RPMI8226 (cell line): ENCODE results near the gene SLC3A2.
"Not testable (repeated sequence)": the region's sequence is repeated elsewhere in the genome, so short reads cannot be mapped to it uniquely, and the experiment has no call there.

ENCODE experiments used
- DNase-seq: peaks from one replicate; pipeline ENCODE4 v3.0.0-alpha.2; 2015

Gene SLC3A2

DNA sequence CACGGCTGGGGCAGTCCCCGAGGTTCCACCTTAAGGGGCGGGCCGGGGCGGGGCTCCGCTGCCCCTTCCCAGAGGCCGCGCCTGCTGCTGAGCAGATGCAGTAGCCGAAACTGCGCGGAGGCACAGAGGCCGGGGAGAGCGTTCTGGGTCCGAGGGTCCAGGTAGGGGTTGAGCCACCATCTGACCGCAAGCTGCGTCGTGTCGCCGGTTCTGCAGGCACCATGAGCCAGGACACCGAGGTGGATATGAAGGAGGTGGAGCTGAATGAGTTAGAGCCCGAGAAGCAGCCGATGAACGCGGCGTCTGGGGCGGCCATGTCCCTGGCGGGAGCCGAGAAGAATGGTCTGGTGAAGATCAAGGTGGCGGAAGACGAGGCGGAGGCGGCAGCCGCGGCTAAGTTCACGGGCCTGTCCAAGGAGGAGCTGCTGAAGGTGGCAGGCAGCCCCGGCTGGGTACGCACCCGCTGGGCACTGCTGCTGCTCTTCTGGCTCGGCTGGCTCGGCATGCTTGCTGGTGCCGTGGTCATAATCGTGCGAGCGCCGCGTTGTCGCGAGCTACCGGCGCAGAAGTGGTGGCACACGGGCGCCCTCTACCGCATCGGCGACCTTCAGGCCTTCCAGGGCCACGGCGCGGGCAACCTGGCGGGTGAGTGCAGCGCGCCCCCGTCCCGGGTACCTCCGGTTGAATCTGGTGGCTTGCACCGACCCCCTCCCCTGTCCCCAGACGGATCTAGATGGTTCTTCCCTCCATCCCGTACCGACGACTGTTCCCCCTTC, at the start of gene SLC3A2:
TSS of gene SLC3A2 (plus strand) at position 94 of the 776 bp plus-strand sequence. CDS start at position 222, 128 bp downstream.
- DNase-seq: peak; percentile 95

DNA sequence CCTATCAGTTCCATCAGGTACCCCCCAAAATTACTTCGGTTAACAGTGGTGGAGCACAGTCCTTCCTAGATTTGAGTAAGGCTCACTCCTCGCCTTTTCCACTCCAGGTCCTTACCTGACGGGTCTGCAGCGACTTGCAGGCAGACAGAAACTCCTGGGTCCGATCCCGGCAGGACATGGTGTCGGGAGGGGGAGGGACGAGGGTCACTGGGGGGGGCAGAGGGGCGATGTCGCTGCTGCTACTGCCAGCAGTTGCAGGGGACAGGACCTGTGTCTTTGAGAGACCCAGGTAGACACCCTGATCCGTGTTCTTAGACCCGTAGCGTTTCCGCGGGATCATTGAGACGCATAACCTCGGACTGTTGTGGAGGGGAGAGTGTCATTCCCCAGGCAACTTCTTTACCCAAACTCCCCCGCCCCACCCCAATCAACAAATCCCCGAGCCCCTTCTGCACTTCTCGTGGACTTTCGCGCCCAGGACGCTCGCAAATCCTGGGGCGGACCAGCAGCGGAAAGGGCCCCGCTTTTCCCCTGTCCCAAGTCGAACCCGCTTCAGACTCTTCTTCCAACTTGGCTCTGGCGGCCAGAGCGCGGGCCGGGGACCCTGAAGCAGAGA, 49.7 kb upstream of the SLC3A2 start:
- no peak for DNase-seq

DNA sequence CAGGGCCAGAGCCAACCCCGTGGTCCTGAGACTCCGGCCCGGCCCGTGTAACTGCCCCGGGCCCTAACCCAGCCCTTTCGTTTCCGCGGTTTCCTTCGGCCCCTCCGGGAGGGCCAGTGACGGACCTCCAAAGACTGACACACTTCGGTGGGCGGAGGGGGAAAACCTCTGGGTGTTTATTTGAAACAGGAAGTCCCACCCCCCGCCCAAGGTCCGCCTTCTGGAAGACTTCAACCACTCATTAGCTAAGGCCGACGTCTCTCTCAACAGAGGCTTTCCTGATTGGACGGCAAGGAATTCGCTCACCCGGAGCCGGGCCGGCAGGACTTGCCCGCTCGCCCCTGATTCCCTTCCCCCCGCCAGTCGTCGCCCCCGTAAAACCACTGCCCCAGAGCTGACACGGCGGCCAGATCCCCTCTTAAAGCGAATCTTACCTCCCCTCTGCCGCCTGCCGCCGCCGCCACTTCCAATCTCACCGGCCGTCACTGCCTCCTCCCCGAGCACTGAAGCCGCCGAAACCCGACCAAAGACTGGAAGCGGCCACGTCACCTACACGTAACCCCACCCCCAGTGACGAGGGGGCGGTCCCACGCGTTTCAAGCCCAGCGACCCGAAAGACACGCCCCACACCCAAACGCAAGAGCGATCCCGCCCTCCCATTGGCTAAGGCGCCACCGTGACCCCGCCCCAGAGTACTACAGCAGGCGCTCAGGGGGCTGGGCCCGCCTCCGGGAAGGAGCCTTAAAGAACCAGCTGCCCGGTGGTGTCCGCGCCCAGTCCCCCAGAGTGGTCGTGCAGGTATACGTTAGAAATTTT, 49.0 kb upstream of the SLC3A2 start, which contains the start of gene STX5:
TSS of gene STX5 (minus strand) at position 532 of the 816 bp plus-strand sequence. CDS start 808 bp downstream, outside the sequence.
- peak; percentile 100 for DNase-seq

DNA sequence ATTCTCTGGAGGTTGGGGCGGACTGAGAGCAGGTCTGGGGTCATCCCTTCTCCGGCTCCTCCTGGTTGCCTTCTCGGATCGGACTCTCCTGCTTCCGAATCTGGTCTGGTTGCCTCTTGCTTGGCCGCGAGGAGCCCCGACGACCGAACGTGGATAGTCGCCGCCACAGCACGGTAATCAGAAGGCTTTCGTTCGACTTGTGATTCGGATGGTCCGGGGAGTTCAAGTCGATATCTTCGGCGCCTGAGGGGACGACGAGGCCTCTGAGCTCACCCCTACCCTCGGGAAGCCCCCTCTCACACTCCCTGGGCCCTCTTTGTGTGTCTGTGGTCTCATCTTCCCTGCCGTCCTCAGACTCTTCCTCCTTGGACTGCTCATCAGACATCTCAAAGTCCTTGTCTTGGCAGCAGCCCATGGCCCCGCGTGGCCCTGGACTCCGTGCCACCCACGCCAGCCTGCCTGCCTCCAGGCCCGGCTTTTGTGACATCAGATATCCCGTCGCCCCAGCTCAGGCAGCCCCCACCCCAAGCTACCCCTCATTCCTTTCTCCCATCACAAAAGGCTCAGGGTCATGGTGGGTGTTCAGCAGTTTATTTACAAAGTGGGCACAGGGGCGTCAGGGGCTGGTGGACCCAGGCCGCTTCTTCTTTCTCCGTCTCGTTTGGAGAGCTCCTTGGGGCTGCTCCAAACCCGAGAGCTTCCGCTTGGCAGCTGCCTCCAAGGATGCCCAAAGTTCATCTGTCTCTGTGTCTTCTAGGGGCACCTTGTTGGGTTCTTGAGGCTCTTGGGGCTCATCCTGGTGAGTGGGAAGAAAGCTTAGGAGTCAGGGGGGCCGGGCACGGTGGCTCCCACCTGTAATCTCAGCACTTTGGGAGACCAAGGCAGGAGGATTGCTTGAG, 48.1 kb upstream of the SLC3A2 start, which contains the start of gene TEX54:
TSS of gene TEX54 (minus strand) at position 506 of the 899 bp plus-strand sequence.
- peak; percentile 22 for DNase-seq

DNA sequence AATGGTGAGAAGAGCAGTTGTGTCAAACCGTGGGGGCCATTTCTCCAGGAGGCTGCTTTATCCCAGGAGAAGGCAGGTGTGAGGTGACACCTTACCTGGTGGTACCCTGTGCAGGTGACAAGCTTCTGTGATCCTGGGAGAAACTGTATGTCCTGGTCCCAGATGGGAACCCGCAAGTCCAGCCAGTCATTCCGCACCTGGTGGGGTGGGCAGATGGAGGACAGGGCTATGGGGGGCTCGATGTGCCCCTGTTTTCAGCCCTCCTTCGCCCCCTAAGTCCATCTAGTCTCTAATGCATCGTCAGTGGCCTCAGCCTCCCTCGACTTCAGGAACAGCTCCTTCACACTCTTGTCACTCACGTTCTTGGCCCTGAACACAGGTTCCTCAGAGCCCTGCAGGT, 45.4 kb upstream of the SLC3A2 start:
- DNase-seq: no peak

DNA sequence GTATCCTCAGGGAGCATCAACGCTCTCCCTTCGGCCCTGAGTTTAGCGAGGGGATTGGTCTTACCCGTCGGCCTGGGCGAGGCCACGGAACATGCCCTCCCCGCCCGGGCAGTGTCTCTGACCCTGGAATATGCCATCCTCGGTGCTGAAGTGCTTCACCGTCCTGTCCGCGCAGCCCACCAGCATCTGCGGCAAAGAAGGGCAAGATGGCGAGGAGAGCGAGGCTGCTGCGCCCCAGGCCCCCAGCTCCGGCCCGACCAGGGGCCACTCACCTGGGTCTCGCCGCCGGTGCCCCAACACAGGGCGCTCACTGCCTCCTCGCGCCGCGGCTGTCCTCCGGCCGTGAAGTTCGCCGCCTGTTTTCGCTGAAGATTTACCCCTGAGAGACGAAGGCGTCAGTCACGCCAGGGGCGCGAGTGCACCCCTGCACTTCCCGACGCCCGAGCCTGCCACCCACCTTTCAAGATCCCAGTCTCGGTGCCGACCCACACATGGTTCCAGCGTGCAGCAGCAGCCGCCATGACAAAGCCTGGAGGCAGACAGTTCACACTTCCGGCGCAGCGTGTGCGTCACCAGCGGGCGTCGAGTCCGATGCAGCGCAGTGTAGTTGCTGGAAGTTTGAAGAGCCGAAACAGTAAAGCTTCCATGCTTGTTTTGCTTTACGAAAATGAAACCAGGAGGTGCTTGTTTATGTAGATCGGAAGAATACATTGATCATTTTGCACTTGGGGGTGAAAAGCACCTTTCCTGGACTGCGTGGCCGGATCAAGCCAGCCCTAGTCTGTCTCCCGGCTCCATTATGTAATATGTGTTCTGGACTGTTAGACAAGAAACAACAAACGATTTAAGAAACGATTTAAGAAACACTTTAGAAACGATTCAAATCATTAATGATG, 41.4 kb upstream of the SLC3A2 start, which contains the start of gene WDR74:
TSS of gene WDR74 (minus strand) at position 541 of the 896 bp plus-strand sequence. CDS start at position 521, 20 bp downstream.
- DNase-seq: peak; percentile 98

DNA sequence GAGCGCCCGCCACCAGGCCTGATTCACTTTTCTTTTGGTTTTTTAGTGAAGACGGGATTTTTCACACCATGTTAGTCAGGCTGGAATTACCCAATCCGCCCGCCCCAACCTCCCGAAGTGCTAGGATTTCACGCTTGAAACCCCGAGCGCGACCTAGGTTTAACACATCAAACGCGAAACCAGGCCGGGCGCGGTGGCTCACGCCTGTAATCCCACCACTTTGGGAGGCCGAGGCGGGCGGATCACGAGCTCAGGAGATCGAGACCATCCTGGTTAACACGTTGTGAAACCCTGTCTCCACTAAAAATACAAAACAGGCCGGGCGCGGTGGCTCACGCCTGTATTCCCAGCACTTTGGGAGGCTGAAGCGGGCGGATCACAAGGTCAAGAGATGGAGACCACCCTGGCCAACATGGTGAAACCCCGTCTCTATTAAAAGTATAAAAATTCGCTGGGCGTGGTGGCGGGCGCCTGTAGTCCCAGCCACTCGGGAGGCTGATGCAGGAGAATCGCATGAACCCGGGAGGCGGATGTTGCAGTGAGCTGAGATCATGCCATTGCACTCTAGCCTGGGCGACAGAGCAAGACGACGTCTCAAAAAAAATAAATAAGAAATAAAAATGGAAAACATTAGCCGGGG, 39.9 kb upstream of the SLC3A2 start:
- peak; percentile 74 for DNase-seq

DNA sequence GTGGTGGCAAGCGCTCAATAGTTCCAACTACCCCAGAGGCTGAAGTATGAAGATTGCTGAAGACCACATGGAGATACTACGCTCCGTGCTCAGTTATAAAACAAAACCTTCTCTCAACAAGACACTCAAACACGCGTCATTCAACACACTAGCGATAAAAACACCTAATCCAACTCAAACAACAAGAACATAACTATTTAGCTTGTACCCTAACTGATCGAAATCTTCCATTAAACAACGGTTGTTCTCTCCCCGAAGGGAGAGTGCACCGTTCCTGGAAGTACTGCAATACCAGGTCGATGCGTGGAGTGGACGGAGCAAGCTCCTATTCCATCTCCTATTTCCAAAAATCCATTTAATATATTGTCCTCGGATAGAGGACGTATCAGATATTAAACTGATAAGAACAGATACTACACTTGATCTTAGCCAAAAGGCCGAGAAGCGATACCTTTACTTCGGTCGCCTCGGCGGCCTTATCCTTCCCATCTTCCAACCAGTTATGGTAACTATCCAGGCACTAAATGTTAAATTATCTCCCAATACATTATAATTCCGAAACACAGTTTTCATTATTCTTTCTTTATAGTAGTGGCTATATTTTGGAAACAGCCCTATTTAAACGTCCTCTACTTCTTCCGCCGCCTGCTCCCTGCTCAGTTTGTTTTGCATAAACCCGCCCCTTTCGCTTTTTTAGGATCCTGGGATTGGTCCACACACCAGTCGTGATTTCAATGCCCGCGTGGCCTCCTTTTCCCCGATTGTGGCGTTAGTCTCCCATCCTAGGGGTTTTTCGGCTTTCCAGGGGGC, 39.1 kb upstream of the SLC3A2 start:
- peak; percentile 95 for DNase-seq

DNA sequence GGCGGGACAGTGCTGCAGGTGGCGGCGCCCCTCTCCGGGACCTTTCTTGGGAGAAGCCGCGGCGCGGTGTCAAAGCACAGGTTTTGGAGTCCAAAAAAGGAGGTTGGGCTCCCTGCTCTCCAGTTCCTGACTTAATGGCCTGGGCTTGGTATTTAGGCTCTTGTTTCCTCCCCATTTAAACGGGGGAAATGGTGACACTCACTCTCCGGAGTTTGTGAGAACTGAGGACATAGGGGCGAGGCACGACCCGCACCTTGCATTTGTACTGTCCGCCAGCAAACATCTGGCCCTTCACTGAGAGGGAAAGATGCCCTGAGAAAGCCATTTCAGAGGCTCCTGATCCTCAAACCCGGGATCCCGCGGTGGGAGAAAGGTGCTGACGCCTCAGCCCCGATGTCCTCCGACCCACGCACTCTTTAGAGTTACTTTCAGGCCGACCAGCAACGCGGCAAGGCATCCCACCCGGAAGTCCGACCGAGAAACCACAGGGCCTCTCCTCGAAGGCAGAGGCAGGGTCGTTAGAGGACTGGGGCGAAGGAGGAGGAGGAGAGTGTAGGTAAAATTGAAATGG, 38.4 kb upstream of the SLC3A2 start:
- peak; percentile 57 for DNase-seq

DNA sequence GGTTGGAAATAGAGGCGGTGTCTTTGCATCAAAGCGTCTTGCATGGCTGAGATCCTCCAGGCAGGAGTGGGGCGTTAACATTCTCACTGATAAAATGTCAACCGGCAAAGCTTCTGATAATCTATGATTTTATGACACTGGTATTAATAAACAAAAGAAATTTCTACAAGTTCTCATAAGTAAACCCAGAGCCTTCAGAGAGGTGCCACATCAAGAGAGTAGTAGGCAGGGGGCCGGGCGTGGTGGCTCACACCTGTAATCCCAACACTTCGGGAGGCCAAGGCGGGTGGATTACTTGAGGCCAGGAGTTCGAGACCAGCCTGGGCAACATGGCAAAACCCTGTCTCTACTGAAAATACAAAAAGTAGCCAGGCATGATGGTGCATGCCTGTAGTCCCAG, 37.8 kb upstream of the SLC3A2 start:
- DNase-seq: not testable (repeated sequence)

DNA sequence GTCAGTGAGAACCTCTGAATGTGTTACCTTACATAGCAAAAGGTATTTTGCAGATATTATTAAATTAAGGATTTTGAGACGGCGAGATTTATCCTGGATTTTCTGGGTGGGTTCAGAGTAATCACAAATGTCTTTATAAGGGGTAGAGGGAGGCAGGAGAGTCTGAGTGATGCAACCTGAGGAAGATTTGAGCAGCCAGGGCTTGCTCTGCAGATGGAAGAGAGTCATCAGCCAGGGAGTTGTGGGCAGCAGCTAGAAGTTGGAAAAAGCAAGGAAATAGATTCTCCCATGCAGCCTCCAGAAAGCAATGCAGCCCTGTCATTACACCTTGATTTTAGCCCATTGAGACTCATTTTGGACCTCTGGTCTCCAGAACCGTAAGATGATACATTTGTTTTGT, 37.2 kb upstream of the SLC3A2 start:
- no peak for DNase-seq

DNA sequence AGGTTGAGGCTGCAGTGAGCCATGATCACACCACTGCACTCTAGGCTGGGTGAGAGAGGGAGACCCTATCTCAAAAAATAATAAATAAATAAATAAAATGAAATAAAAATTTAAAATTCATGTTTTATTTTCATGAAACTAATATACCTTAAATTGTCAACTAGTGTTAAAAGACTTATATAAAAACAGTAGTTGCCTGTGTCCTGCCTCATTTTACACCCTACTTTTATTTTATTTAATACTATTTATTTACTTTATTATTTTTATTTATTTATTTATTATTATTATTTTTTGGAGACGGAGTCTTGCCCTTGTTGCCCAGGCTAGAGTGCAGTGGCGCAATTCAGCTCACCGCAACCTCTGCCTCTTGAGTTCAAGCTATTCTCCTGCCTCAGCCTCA, 36.5 kb upstream of the SLC3A2 start:
- no peak for DNase-seq

DNA sequence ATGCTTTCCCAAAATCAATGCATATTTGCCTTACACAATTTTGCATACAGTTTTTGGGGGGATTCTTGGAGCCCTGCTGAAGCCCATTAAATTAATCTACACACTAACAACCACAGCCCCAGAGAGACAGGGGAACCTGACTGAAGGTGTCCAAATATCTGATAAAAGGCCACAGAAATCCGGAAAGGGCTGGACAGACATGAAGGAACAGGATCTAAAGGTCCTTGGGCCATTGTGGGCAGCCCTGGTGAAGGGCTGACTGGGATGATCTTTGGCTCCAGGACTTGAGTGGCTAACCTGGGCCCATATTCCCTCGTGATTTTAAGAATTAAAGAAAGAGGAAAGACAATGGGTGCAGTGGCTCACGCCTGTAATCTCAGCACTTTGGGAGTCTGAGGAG, 34.5 kb upstream of the SLC3A2 start:
- no peak for DNase-seq

DNA sequence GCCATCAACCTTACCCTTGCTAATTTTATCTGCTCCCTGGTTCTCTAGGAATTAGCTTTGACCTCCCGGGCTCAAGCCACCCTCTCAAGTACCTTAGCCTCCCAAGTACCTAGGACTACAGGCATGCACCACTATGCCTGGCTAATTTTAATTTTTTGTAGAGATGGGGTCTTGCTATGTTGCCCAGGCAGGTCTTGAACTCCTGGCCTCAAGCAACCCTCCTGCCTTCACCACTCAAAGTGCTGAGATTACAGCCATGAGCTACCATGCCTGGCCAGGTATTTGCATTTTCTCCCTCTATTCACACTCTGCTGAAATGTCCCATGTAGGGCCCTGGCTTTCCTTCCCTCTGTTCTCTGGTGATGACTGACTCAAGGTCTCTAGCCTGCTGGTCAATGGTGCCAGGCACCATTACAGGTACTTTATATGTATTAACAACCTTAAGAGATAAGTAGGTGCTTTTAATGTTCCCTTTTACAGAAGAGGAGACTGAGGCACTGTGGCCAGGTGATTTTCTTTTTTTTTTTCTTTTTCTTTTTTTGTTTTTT, 32.9 kb upstream of the SLC3A2 start:
- DNase-seq: no peak

DNA sequence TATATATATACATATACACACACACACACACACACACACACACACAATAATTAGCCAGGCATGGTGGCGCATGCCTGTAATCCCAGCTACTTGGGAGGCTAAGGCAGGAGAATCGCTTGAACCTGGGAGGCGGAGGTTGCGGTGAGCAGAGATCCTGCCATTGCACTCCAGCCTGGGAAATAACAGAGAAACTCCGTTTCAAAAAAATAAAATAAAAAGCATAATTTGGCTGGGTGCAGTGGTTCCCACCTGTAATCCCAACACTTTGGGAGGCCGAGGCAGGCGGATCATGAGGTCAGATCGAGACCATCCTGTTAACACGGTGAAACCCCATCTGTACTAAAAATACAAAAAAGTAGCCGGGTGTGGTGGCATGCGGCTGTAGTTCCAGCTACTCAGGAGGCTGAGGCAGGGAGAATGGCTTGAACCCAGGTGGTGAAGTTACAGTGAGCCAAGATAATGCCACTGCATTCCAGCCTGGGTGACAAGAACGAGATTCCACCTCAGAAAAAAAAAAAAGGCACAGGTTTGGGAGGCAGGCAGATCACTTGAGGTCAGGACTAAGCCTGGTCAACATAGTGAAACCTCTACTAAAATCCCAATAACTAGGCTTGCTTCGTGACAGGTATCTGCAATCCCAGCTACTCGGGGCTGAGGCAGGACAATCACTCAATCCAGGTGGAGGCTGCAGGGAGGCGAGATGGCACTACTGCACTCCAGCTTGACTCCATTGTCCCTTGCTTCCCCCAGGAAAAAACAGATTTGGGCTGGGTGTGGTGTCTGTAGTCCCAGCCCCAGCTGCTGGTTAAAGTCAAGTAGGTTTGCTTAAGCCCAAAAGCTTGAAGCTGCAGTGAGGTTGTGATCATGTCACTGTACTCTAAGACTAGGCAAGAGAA, 29.5 kb upstream of the SLC3A2 start:
- DNase-seq: peak; percentile 61

DNA sequence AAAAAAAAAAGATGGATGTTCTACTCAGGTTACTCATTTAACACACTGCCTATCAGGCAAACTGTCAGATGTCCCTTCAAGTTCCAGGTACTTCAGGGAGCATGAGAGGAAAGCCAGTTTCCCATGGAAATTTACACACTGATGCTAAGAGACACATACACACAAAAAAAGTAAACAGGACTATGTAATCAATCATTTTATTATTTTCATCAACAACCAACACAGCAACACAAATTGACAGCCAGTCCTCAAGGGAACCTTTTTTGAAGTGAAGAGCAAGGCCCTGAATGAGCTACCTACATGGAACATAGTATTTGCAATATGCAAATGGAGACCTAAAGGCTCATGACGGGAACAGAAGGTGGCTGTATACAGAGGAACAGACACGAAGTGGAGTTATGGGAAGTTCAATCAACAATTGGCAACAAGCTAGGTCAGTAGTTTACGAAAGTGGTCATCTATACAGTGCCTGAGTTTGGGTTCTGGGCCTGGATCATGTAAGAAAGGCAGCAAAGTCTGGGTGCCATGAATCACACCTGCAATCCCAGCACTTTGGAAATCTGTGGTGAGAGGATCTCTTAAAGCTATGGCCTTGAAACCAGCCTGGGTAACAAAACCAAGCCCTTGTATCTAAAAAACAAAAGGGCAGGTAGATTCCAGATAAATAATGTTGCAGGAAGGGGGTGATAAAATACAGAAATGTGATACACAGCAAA, 28.7 kb upstream of the SLC3A2 start:
- DNase-seq: peak; percentile 25

DNA sequence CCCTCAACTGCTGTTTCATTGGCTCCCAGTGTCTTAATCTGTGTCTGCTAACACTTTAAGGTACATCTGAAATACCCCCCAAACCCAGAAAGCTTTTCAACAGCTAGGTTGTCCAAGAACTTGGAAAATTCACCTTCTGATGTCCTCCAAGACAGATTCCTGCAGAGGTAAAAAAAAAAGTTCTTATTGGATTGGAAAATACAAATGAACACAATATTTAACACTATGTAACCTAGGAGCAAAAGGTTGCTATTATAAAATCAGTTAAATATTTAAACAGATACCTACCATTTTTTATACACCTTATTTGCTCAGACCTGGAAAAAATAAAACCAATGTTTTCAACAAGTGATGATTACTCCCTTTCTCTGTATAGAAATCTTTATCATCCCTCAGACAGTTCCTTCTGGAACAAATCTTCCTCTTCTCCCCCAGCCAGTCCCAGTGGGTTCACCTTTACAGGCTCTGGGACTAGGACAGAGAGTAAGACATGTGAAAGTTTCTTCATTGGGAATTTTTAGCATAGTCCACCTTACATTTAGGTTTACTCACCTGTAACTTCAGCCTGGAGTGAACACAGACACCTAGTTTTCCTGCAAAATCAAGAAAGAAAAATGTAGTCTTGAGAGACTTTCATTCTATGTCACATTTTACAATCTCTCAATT, 28.0 kb upstream of the SLC3A2 start:
- no peak for DNase-seq
